Psoas muscle (tissue), 8 donors: ENCODE data around the gene CORIN. TPM values are rescaled to one million over a fixed set of nuclear protein-coding genes. Genes with fewer than 3 reads are reported as not detected.
"Not testable (repeated sequence)": the region's sequence is repeated elsewhere in the genome, so short reads cannot be mapped to it uniquely, and the experiment has no call there.

ENCODE experiments used
- ATAC-seq, 4 donors: fragments of 200-7000 bp; cut with Tn5 transposase; one replicate each; pipeline ENCODE4 v1.9.1; 2020; ENCODE audit warnings: moderate library complexity in 3 of 4, mild to moderate bottlenecking in 2 of 4
- DNase-seq, 2 donors: peaks; one replicate each; pipeline ENCODE4 v3.0.0-alpha.2; 2020
- H3K27ac ChIP-seq: fragments of 200-600 bp; one replicate; pipeline ENCODE4 v1.8.0; 2022
- H3K27me3 ChIP-seq, 3 donors: fragments of 200-600 bp in 1 of 3; one replicate each; pipeline versions ENCODE4 v1.6.1 to v1.8.0; 2013 to 2022; ENCODE audit warnings: low read length in 2 of 3, mild to moderate bottlenecking in 2 of 3, moderate library complexity in 1 of 3; ENCODE audit not compliant: insufficient read depth in 3 of 3
- H3K36me3 ChIP-seq, 2 donors: fragments of 200-600 bp in 1 of 2; one replicate each; pipeline versions ENCODE4 v1.6.1 to v1.8.0; 2013 to 2022; ENCODE audit warnings: low read depth in 1 of 2, mild to moderate bottlenecking in 1 of 2, moderate library complexity in 1 of 2; ENCODE audit not compliant: insufficient read depth in 1 of 2
- H3K4me1 ChIP-seq: fragments of 200-600 bp; one replicate; pipeline ENCODE4 v1.8.0; 2022
- H3K4me3 ChIP-seq: fragments of 200-600 bp; one replicate; pipeline ENCODE4 v1.8.0; 2022; ENCODE audit warnings: mild to moderate bottlenecking
- H3K9me3 ChIP-seq: fragments of 200-600 bp; one replicate; pipeline ENCODE4 v1.8.0; 2022
- CTCF ChIP-seq: fragments of 200-600 bp; IDR thresholded peaks from one replicate; pipeline ENCODE4 v1.8.0; 2022; ENCODE audit warnings: antibody characterized with exemption
- WGBS, 3 donors: extraction: QIAGEN DNeasy Blood & Tissue Kit; methylation state at CpG; one replicate each; pipeline versions ENCODE4 v1.1.6 to v1.1.7; 2013; 5-methylcytosine and 5-hydroxymethylcytosine counted together
- intact Hi-C, 2 donors: fragments of 100-400 bp; cut with DNase I; formaldehyde crosslinking; loops; one replicate each; pipeline versions ENCODE4 v1.11.0 to v1.14.2; 2022
- polyA plus RNA-seq, 3 donors: library from polyadenylated mRNA; stranded (reverse); fragments of 200-250 nt; gene quantifications; one replicate each; pipeline ENCODE4 v1.2.3, GENCODE V29; 2013
- total RNA-seq, 4 donors: library from RNA; stranded (reverse); fragmentation: NEBNext Ultra II Directional in 2 of 4; extraction: Animal tissue kit (Norgen Biotek cat#: 25700) in 2 of 4; gene quantifications; one replicate each; pipeline versions ENCODE4 v1.2.1 to v1.2.4, GENCODE V29; 2021 to 2023
- donor health status: healthy with polysubstance abuse.
- donor health status: DM: no; HTN: no; CAD: no; lungs with moderate emphysema.
- donor health status: Bipolar disorder and iron deficiency.
- donor health status: healthy.
- donor health status: DM: yes; HTN: yes; CAD: no.
- donor health status: DM: no; HTN: no; CAD: no.
- donor health status: DM: no; HTN: no; CAD: no.
- donor health status: DM: yes; HTN: yes; CAD: no.

The CORIN gene
- total and polyA plus RNA-seq, 7 donors: 0.03 to 1.3 (median 0.16) TPM; not detected in 1

- WGBS, 3 donors: 71 to 74% (median 74%) methylated on average over 3 of the region's 3 CpGs
- Histone ChIP-seq H3K4me3 (no peak overlapping the region), H3K27me3 (no peaks in the 10 kb centered on the region), H3K36me3 (no peaks in the 10 kb centered on the region), H3K9me3 (no peaks in the 10 kb centered on the region), H3K4me1 (no peaks in the 10 kb centered on the region), H3K27ac (no peak overlapping the region)
- intact Hi-C loops: no loop called here
- ATAC-seq (no peak), DNase-seq (no peak)
- no peak for TF ChIP-seq CTCF
Measured at GRCh38 chr4:47711646-47712045, 126.2 kb downstream of the CORIN start.

GRCh38 chr4:47711183-47711582, 126.7 kb downstream of the CORIN start:
- no peak overlapping the region for H3K27ac ChIP-seq
- TF ChIP-seq CTCF: no peak
- intact Hi-C loops: no loop called here
- H3K4me1 ChIP-seq: no peaks in the 10 kb centered on the region
- WGBS, 3 donors: 74 to 93% (median 88%) methylated on average over 4 of the region's 4 CpGs
- no peaks in the 10 kb centered on the region for H3K36me3 ChIP-seq
- ATAC-seq (no peak), DNase-seq (no peak)
- no peaks in the 10 kb centered on the region for H3K9me3 ChIP-seq
- H3K27me3 ChIP-seq: no peaks in the 10 kb centered on the region
- no peak overlapping the region for H3K4me3 ChIP-seq

- ATAC-seq, H3K4me3 ChIP-seq, H3K36me3 ChIP-seq, H3K27ac ChIP-seq, H3K9me3 ChIP-seq, H3K27me3 ChIP-seq, H3K4me1 ChIP-seq, intact Hi-C loops, DNase-seq: not testable (repeated sequence)
- WGBS, 3 donors: 92 to 96% (median 96%) methylated on average over 18 of the region's 18 CpGs
Measured at GRCh38 chr4:47706352-47706751, 131.5 kb downstream of the CORIN start.

GRCh38 chr4:47705326-47705981, 132.4 kb downstream of the CORIN start:
- Histone ChIP-seq H3K27ac (no peak overlapping the region), H3K9me3 (no peaks in the 10 kb centered on the region), H3K4me1 (no peaks in the 10 kb centered on the region), H3K36me3 (no peaks in the 10 kb centered on the region), H3K4me3 (no peak overlapping the region), H3K27me3 (peaks cover 0 to 2% (median 0%) of the 10 kb centered on the region in 3 donors)
- peak; percentile 17 for TF ChIP-seq CTCF
- DNase-seq (no peak), ATAC-seq (no peak)
- 46 to 54% (median 48%) methylated on average over 7 of the region's 7 CpGs for WGBS, 3 donors
- intact Hi-C loops: no loop called here

- H3K4me3 ChIP-seq: no peak overlapping the region
- peak; percentile 42 for TF ChIP-seq CTCF
- 46 to 47% (median 47%) methylated on average over 11 of the region's 11 CpGs for WGBS, 3 donors
- peak in 3 of 4 donors; percentile 45 to 70 (median 69) for ATAC-seq
- H3K36me3 ChIP-seq: no peaks in the 10 kb centered on the region
- H3K9me3 ChIP-seq: no peaks in the 10 kb centered on the region
- peaks cover 0 to 2% (median 0%) of the 10 kb centered on the region in 3 donors for H3K27me3 ChIP-seq
- no peak overlapping the region for H3K27ac ChIP-seq
- no peak for DNase-seq
- intact Hi-C loops: loop anchor here in 1 of 2 donors (1.0 kb wide), 1 partner anchor 131 kb away; no protein-coding TSS in a partner anchor
- H3K4me1 ChIP-seq: no peaks in the 10 kb centered on the region
Measured at GRCh38 chr4:47704693-47705325, 133.1 kb downstream of the CORIN start.
